HG03342 (cell line): ENCODE data around the gene FRMD8.

Experiments
- ATAC-seq: cut with Tn5 transposase; IDR thresholded peaks from one replicate; pipeline ENCODE4 v1.9.1; 2021; ENCODE audit warnings: mild to moderate bottlenecking, moderate library complexity; ENCODE audit not compliant: unreplicated experiment

Gene FRMD8

GRCh38 chr11:65423516-65424204 is 37.2 kb downstream of the FRMD8 start:
- no peak for ATAC-seq

GRCh38 chr11:65424205-65425104 is 38.0 kb downstream of the FRMD8 start:
- ATAC-seq, result no peak

- no peak for ATAC-seq
These were observed 38.9 kb downstream of the FRMD8 start for GRCh38 chr11:65425105-65425970.

GRCh38 chr11:65425971-65426838 is 39.8 kb downstream of the FRMD8 start:
- ATAC-seq, result no peak

- ATAC-seq, result no peak
These were observed 40.6 kb downstream of the FRMD8 start for GRCh38 chr11:65426839-65427690.

- no peak for ATAC-seq
These were observed 41.5 kb downstream of the FRMD8 start for GRCh38 chr11:65427691-65428577.

GRCh38 chr11:65428578-65429067 is 42.2 kb downstream of the FRMD8 start:
- no peak for ATAC-seq

GRCh38 chr11:65429068-65429681 is 42.7 kb downstream of the FRMD8 start:
- no peak for ATAC-seq

GRCh38 chr11:65429724-65430405 is 43.4 kb downstream of the FRMD8 start:
- no peak for ATAC-seq

- no peak for ATAC-seq
These were observed 44.2 kb downstream of the FRMD8 start for GRCh38 chr11:65430406-65431217.

- no peak for ATAC-seq
These were observed 45.1 kb downstream of the FRMD8 start for GRCh38 chr11:65431451-65432099.

GRCh38 chr11:65432100-65432650 is 45.7 kb downstream of the FRMD8 start:
- ATAC-seq, result no peak

- no peak for ATAC-seq
These were observed 46.5 kb downstream of the FRMD8 start for GRCh38 chr11:65432686-65433582.

- no peak for ATAC-seq
These were observed 47.2 kb downstream of the FRMD8 start for GRCh38 chr11:65433657-65434056.
